Uterus (tissue), 4 donors: ENCODE data around the gene TDRD9. TPM values are rescaled to one million over a fixed set of nuclear protein-coding genes. Genes with fewer than 3 reads are reported as not detected.

Experiments
- DNase-seq, 2 donors: peaks; one replicate each; pipeline ENCODE4 v3.0.0-alpha.2; 2019 to 2020
- H3K27ac ChIP-seq, 2 donors: fragments of 200-600 bp; sonication (generic); 1 replicate in 1 of 2; 2 replicates in 1 of 2; pipeline ENCODE4 v1.5.1; 2016 to 2018
- H3K27me3 ChIP-seq, 2 donors: fragments of 200-600 bp; sonication (generic); one replicate each; pipeline ENCODE4 v1.5.1; 2018 to 2019; ENCODE audit warnings: control low read depth in 1 of 2
- H3K36me3 ChIP-seq, 2 donors: fragments of 200-600 bp; sonication (generic); one replicate each; pipeline ENCODE4 v1.5.1; 2019; ENCODE audit warnings: control low read depth in 1 of 2
- H3K4me1 ChIP-seq, 2 donors: fragments of 200-600 bp; sonication (generic); one replicate each; pipeline ENCODE4 v1.5.1; 2018 to 2019; ENCODE audit warnings: control low read depth in 1 of 2
- H3K4me3 ChIP-seq, 2 donors: fragments of 200-600 bp; sonication (generic); 1 replicate in 1 of 2; 2 replicates in 1 of 2; pipeline ENCODE4 v1.5.1; 2018 to 2019; ENCODE audit warnings: mild to moderate bottlenecking in 1 of 2
- H3K9me3 ChIP-seq, 2 donors: fragments of 200-600 bp; sonication (generic); one replicate each; pipeline ENCODE4 v1.5.1; 2019; ENCODE audit warnings: control low read depth in 1 of 2
- CTCF ChIP-seq, 4 experiments: fragments of 200-600 bp in 2 of 4; fragments of 450-650 bp in 2 of 4; sonication (generic) in 2 of 4; IDR thresholded peaks; one replicate each; pipeline ENCODE4 v1.5.1; 2016 to 2019; ENCODE audit warnings: antibody characterized with exemption in 4 of 4, mild to moderate bottlenecking in 2 of 4, moderate library complexity in 1 of 4
- POLR2A ChIP-seq, 2 donors: fragments of 450-650 bp; IDR thresholded peaks; one replicate each; pipeline ENCODE4 v1.6.1; 2016; ENCODE audit warnings: antibody characterized with exemption in 2 of 2, mild to moderate bottlenecking in 1 of 2, moderate library complexity in 1 of 2
- intact Hi-C: fragments of 100-400 bp; cut with DNase I; formaldehyde crosslinking; loops from one replicate; pipeline ENCODE4 v1.15.1; 2023; ENCODE audit warnings: low total_unique reads
- total RNA-seq, 4 donors: library from RNA; depleted of rRNA in 3 of 4; stranded (reverse); fragments of >200 nt in 3 of 4; gene quantifications; one replicate each; pipeline versions ENCODE4 v1.1.0 to v1.2.4, GENCODE V29; 2014 to 2023
- donor health status: DM: yes; HTN: yes; CAD: no.

Gene TDRD9
- total RNA-seq, 4 donors from 2014 or later = 0.85 to 1.8 TPM; not detected in 2

DNA sequence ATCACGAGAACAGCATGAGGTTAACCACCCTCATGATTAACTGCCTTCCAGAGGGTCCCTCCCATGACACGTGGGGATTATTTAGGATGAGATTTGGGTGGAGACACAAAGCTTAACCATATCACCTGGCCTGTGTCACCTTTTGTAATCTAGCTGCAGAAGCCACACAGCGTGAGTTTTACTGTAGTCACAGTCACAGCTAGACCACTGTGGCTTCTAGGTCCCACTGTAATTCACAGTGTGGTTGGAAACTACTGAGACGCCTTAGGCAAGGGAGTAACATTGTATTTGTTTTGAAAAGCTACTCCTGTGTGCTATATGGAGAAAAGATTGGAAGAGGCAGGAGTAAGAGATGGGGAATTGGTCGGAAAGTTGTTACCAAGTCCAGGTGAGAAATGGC, 111.0 kb downstream of the TDRD9 start:
- Histone ChIP-seq H3K27ac (no peak overlapping the region), H3K4me1 (no peaks in the 10 kb centered on the region), H3K9me3 (no peaks in the 10 kb centered on the region), H3K4me3 (no peak overlapping the region), H3K27me3 (no peaks in the 10 kb centered on the region), H3K36me3 (no peaks in the 10 kb centered on the region)
- no peak for TF ChIP-seq CTCF (IDR thresholded peaks at IDR 0.05)
- TF ChIP-seq POLR2A (IDR thresholded peaks at IDR 0.05) = no peak
- intact Hi-C loops = no loop called here
- DNase-seq = no peak

DNA sequence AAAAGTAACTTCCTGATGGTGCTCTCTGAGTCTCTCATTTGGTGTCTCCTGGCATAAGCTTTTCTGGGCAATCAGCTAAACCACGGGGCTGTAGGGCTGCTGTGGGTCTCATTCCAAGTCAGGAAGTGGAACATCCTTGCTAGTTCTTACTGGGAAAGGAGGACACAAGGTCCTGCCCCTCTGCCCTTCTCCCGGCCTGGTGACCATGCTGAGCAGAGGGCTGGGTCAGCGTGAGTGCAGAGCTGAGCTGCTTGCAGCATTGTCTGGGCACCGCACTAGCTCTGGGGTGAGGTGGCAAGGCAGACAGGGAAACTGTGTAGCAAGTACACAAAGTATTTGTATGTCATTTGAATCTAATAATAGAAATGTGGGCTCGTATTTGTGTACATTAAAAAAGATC, 112.3 kb downstream of the TDRD9 start:
- DNase-seq = no peak
- Histone ChIP-seq H3K27me3 (no peaks in the 10 kb centered on the region), H3K4me1 (no peaks in the 10 kb centered on the region), H3K4me3 (no peak overlapping the region), H3K9me3 (no peaks in the 10 kb centered on the region), H3K36me3 (no peaks in the 10 kb centered on the region), H3K27ac (no peak overlapping the region)
- TF ChIP-seq POLR2A (IDR thresholded peaks at IDR 0.05) = no peak
- no peak for TF ChIP-seq CTCF (IDR thresholded peaks at IDR 0.05)
- intact Hi-C loops = no loop called here

DNA sequence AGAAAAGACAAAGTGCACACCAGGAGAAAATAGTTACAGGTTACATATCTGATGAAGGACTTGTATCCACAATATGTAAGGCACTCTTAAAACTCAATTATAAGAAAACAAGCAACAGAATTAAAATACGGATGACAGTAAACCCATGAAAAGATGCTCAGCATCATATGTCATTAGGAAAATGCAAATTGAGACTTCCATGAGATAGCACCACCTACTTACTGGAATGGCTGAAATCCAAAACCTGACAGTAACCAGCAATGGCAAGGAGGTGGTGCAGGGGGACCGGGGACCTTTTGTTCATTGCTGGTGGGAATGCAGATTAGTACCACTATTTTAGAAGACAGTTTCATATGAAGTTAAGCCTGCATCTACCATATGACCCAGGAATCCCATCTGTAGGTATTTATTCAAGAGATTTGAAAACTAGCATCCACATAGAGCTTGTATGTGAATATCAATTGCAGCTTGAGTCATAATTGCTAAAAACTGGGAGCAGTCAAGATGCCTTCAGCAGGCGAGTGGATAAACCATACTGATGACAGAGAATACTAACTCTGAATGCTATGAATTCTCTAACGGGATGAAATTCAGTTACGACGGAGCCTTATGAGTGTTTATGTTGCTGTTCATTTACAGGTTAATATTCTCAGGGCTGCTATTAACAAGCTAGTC, 113.3 kb downstream of the TDRD9 start:
- TF ChIP-seq POLR2A (IDR thresholded peaks at IDR 0.05) (no peak), CTCF (IDR thresholded peaks at IDR 0.05) (no peak)
- no peak for DNase-seq
- no peak overlapping the region for H3K4me3 ChIP-seq
- H3K27me3 ChIP-seq = no peaks in the 10 kb centered on the region
- no peak overlapping the region for H3K27ac ChIP-seq
- intact Hi-C loops = no loop called here
- H3K9me3 ChIP-seq = no peaks in the 10 kb centered on the region
- no peaks in the 10 kb centered on the region for H3K4me1 ChIP-seq
- H3K36me3 ChIP-seq = no peaks in the 10 kb centered on the region

GRCh38 chr14:104044016-104044415, 115.8 kb downstream of the TDRD9 start:
- intact Hi-C loops = no loop called here
- H3K27ac ChIP-seq = no peak overlapping the region
- H3K27me3 ChIP-seq = no peaks in the 10 kb centered on the region
- H3K4me3 ChIP-seq = no peak overlapping the region
- H3K36me3 ChIP-seq = no peaks in the 10 kb centered on the region
- no peak for TF ChIP-seq CTCF (IDR thresholded peaks at IDR 0.05)
- TF ChIP-seq POLR2A (IDR thresholded peaks at IDR 0.05) = no peak
- H3K9me3 ChIP-seq = no peaks in the 10 kb centered on the region
- no peak for DNase-seq
- H3K4me1 ChIP-seq = no peaks in the 10 kb centered on the region

DNA sequence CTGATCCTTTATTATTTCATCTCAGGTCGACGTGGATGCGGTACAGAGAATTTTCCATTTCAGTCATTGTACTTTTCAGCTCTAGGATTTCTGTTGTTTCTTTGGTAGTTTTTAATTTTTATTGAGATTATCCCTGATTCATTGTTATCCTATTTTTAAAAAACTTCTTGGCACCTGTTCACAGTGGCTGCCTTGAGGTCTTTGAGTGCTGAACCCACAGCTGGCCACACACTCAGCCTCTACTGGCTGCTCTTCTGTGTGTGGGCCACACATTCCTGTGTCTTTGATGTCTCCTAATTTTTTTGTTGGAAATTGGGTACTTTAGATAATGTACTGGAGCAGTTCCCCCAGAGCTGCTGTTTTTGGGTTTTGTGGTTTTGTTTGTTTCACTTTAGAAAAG, 119.5 kb downstream of the TDRD9 start:
- Histone ChIP-seq H3K4me1 (no peaks in the 10 kb centered on the region), H3K9me3 (no peaks in the 10 kb centered on the region), H3K36me3 (no peaks in the 10 kb centered on the region), H3K4me3 (no peak overlapping the region), H3K27ac (no peak overlapping the region), H3K27me3 (no peaks in the 10 kb centered on the region)
- no peak for DNase-seq
- intact Hi-C loops = no loop called here
- no peak for TF ChIP-seq POLR2A (IDR thresholded peaks at IDR 0.05)
